NCI-H146 treated with DMSO at 0.1 percent for 48 hours (cell line): ENCODE data around the gene ADAP1.

Source experiments
- DNase-seq: peaks from one replicate; lab custom pipeline; 2025; ENCODE audit not compliant: unreplicated experiment; lab: John Stamatoyannopoulos, UW

The ADAP1 gene

DNA sequence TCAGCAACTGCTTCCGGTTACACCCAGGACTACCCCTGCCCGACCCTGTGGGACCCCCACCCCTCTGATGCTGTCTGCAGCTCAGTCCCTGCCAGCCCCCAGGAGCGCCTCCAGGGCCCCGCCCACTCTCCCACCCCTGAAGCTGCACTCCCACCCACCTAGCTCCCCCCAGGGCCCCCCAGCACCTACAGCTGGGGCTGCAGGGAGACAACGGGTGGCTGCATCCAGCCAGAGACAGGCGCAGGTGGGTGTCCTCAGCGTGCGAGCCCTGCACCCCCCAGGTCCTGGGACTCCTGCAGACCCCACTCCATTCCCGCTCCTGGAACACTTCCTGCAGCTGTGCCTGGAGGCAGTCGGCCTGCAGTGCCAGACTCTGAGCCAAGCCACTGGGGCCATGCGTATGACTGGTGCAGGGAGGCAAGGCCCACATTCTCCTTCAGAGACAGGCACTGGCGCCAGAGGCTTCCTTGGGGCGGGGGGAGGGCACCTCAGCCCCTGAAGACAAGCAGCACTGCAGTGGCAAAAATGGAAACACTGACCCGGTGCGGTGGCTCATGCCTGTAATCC is 34.6 kb upstream of the ADAP1 start:
- no peak for DNase-seq

DNA sequence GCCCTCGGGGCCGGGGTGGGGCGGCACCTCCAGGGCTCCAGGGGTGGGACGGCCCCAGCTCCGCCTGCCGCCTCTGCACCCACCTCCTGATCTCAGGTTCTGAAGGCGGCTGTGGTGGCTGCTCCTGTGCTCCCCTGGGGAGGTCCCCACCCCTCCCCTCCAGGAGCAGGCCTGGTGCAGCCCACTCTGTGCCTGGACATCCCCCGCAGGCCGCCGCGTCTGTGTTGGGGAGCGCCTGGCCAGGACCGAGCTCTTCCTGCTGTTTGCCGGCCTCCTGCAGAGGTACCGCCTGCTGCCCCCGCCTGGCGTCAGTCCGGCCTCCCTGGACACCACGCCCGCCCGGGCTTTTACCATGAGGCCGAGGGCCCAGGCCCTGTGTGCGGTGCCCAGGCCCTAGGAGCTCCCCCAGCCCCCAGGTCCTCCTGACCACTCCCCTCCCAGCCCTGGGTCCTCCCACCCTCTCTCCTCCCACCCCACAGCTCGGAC is 34.0 kb upstream of the ADAP1 start:
- DNase-seq = no peak

DNA sequence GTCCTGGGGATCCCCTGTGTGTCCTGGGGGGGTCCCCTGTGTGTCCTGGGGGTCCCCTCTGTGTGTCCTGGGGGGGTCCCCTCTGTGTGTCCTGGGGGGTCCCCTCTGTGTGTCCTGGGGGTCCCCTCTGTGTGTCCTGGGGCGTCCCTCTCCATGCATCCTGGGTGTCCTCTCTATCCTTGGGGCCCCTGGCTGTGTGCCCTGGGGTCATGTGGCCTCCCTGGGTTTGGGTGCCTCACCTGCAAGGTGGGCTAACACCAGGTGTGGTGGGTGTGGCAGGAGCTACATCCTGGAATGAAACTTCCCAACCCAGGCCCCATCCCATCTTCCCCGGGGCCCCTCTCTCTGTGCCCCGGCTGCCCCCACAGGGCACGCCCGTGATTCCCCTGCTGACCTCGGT is 33.4 kb upstream of the ADAP1 start:
- DNase-seq = no peak

DNA sequence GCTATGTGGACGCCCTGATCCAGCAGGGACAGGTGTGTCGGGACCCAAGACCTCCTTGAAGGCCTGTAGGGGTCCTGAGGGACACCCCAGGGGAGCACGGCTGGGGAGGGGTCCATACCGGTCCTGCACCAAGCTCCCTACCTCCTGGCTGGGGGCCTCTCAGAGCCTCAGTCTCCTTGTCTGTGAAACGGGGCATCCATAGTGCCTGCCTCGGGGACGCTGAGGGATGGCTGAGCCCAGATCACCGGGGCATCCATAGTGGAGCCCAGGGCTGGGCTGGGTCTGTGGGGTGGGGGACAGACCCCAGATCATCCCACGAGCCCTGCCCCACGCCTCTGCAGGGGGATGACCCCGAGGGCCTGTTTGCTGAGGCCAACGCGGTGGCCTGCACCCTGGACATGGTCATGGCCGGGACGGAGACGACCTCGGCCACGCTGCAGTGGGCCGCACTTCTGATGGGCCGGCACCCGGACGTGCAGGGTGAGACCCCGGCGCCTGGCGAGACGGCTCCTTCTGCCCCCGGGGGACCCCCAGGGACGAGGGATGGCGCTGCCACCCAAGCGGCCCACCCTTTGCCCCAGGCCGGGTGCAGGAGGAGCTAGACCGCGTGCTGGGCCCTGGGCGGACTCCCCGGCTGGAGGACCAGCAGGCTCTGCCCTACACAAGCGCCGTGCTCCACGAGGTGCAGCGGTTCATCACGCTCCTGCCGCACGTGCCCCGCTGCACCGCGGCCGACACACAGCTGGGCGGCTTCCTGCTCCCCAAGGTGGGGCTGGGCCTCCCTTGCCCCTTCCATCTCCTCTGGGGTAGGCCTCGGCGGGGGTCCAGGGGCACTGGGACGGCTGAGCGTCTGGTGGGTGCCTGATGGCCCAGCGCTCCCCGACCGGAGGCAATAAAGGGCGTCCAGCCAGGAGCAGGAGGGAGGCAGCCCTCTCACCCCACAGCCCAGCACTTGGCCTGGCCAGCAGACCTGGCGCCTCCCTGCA is 32.6 kb upstream of the ADAP1 start:
- DNase-seq = no peak

DNA sequence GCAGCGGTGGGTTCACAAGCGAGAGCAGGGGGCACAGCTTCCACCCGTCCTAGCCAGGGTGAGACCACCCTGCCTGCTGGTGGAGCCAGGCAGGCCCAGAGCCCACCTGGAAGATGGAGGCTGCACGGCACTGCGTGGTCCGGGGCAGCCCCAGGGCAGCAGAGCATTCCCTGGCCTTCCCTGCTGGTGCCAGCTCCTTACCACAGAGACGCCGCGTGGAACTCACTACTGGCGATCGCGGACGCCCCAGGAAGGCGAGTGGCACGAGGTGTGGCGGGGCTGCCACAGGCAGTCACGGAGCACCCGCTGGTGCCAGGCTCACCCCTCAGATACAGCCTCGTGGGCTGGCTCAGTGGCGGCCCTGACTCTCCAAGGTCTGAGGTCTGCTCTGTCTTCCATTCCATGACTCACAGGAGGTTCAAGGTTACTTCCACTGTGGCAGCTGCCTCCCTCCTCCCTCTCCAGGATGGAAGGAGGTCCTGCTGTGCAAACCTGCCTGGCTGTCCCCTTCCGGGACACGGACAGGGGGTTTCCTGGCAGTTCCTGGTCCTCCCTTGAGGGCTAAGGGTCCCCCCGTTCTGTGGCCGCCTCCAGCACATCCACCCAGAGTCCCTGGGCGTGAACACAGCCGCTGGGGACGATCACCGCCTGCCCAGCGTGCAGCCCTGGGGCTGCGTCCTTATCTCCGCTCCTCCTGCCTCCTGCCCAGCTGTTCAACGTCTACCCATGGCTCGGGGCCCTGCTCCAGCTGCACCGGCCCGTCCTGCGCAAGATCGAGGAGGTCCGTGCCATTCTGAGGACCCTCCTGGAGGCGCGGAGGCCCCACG is 31.6 kb upstream of the ADAP1 start:
- no peak for DNase-seq

DNA sequence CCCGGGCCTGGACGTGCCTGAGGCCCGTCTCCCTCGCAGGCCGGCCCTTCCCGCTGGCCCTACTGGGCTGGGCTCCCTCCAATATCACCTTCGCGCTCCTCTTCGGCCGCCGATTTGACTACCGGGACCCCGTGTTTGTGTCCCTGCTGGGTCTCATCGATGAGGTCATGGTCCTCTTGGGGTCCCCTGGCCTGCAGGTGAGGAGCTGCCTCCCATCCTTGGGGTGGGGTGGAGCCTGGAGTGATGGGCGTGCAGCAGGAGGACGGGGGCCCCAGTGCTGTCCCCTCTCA is 30.6 kb upstream of the ADAP1 start:
- DNase-seq = no peak

DNA sequence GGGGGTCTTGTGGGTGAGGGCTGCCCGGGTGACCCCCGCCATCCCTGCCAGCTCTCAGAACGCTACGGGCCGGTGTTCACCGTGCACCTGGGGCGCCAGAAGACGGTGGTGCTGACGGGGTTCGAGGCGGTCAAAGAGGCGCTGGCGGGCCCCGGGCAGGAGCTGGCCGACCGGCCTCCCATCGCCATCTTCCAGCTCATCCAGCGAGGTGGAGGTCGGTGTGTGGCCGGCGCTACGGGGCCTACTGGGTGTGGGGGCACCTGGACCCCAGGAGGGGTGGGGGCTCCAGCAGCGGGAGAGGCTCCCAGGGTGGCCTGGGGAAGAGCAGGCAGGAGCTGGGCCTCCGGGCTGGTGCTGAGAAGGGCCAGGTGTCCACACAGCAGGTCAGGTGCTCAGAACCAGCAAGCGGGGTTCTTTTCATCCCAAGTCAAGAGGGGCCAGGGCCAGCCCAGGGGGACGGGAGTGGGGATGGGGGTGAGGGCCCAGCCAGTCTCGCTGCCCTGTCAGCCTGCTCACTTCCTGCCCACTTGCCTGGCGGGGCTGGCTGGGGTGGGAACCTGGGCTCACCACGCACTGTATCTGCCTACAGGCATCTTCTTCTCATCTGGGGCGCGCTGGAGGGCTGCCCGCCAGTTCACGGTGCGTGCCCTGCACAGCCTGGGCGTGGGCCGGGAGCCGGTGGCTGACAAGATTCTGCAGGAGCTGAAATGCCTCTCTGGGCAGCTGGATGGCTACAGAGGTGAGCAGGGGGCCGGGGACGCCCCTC is 30.1 kb upstream of the ADAP1 start:
- no peak for DNase-seq

DNA sequence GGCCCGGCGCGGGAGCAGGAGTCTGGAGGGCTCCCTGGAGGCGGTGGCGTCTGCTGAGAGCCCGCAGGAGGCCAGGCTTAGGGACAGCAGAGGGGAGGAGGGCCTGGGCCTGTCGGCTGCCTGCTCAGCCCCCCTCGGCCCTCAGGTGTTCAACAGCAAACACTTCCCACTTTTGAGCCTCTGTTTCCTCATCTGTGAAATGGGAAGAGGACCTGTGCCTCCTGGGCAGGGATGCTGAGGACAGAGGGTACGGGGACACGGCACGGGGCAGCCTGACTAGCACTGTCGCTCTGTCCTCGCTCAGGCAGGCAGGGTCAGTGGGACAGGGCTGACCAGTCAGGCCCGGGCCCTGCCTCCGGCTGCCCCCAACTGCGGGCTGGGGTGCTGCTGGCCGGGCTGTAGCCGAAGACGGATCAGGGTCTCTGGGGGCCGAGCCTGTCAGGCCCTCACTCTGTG is 29.2 kb upstream of the ADAP1 start:
- no peak for DNase-seq

DNA sequence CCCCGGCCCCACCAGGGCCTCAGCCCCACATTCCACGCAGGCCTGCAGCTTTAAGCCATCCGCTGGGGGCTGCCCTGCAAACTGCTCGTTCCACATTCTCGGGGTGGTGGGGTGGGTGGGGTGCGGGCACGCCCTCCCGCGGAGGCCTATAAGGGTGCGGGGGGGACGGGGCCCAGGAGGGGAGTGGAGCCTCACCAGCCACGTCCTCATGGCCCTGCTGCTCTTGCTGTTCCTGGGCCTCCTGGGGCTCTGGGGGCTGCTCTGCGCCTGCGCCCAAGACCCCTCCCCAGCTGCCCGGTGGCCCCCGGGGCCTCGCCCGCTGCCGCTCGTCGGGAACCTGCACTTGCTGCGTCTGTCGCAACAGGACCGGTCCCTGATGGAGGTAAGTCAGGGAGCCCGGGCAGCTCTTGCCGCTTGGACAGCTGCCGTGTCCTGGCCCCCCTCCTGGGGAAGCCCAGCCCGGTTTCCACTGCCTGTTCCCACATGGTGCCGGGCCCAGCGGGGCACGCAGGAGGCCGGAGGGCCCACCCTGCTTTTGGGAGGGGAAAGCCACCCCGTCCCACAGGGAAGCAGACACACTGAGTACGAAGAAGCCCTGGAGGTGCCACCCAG is 28.6 kb upstream of the ADAP1 start, which contains the start of gene CYP2W1:
Gene CYP2W1 (plus strand): TSS at position 178 of the 612 bp plus-strand sequence. CDS start 31 bp downstream, at position 209.
- DNase-seq = no peak

DNA sequence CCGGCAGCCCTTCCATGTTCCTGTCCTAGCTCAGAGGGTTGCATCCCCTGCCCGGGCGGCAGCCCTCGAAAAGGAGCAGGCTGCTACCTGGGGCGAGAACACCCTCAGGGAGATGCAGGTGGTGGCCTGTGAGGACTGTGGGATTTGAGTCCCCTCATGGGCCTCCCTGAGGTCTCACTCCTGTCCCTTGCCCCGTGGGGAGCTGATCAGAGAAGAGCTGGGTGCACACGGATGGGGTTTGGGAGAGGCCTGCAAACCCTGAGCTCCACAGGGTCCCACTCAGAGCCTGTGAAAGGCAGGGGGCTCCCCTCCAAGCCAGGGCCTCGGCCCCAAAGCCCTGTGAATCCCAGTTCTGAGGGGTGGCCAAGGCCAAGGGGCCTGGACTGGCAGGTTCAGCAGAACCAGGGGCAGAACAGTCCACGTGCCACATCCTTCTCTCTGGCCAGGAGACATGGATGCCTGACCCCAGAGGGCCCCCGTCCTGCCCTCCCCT is 28.1 kb upstream of the ADAP1 start:
- no peak for DNase-seq

DNA sequence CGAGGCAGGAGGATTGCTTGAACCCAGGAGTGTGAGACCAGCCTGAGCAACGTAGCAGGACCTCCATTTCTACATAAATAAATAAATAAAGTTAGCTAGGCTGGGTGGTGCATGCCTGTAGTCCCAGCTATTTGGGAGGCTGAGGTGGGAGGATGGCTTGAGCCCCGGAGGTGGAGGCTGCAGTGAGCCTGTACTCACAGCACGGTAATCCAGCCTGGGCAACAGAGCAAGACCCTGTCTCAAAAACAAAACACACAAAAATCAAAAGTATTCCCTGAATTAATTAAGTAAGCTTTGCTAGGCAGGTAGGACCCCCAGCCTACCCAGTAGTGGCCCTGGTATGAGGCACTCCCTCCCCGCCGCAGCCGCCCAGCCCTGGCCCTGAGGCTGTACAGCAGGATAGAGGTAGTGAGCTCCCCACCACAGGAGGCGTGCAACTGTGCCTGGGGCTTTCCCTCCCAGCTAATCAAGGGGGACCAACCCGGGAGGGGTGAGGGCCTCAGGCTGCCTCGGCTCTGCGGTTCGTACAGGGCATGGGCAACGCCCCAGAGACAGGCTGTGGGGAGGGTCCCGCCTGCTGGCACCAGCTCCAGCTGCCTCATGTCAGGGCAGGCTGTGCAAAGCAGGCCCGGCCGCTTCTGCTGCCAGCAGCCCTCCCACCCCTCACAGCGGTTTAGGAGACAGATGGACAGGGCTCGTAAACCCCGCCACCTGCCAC is 27.5 kb upstream of the ADAP1 start:
- no peak for DNase-seq

DNA sequence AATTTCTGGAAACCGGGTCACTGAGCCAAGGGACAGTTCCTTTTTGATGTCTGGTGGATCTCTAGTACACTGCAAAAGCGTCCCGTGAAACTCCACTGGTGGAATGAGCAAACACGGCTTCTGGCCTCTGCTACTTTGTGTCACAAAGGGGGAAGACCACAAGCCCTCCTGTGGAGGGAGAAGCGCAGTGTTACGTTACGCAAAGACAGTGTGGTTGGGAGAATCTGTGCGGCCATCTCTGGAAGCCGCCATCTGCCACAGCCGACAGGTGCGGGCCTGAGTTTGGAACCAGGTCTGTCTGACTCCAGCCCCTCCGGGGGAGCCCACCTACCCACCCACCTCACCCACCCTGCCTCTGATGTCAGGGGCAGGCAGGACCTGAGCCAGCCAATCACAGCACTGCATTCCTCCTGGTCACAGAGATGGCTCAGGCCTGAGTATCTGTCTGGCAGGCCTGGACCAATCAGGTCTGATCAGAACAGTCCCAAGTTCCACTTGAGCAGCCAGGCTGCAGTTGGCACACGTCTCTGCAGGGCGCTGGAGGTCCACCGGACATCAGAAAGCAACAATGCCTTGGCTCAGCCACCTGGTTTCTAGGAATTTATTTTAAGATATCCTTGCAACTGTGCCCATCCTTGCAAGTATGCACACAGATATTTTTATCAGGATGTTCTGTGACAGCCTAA is 25.5 kb upstream of the ADAP1 start:
- no peak for DNase-seq

DNA sequence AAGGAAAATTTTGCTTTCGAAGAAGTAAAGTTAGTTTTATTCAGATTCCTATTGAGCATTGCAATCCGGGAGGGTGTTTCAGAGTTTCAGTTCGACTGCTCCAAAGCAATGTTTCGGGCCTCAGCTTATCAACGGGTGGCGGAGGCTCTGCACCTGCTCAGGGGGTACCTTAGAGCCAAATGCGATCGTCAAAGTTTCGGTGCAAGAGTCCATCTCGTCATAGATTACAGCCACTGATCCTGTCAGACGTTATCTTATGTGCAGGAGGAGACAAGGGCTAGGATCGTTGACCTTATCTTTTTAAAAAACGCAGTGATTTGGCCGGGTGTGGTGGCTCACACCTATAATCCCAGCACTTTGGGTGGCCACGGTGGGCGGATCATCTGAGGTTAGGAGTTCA is 24.7 kb upstream of the ADAP1 start:
- DNase-seq = no peak

DNA sequence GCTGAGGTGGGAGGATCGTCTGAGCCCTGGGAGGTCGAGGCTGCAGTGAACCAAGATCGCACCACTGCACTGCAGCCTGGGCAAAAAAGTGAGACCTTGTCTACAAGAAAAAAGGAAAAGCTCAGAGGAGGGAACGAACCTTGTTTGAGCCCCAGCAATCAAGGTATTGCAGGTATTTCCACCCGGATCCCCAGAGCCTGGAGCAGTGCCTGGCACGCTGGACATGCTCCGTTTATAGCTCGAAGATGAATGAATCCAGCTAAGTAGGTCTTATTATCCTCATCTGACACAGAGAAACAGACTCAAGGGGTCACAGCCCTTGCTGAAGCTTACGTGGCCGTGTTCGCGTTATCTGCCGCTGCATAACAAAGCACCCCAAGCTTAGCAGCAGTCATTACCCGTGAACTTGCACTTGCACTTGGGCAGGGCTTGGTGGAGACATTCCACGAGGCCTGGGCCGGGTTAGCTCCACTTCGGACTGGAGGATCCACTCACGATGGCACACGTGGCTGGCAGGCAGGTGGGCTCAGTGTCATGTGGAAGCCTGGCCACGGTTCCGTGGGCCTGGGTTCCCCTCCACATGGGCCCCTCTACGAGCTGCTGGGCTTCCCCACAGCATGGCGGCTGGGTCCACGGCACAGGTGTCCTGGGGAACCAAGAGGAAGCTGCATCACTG is 24.1 kb upstream of the ADAP1 start:
- DNase-seq = no peak

DNA sequence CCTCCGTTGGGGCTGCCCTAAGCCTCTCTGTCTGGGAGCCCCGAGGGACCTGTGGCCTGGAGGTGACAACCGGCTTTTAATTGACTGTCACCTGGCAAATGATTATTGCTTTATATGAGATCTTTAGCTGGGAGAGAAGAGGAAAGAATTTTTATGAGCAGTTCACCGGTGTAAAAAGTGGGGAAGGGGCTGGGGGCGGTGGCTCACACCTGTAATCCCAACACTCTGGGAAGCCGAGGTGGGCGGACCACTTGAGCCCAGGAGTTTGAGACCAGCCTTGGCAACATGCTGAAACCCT is 23.5 kb upstream of the ADAP1 start:
- DNase-seq = no peak

DNA sequence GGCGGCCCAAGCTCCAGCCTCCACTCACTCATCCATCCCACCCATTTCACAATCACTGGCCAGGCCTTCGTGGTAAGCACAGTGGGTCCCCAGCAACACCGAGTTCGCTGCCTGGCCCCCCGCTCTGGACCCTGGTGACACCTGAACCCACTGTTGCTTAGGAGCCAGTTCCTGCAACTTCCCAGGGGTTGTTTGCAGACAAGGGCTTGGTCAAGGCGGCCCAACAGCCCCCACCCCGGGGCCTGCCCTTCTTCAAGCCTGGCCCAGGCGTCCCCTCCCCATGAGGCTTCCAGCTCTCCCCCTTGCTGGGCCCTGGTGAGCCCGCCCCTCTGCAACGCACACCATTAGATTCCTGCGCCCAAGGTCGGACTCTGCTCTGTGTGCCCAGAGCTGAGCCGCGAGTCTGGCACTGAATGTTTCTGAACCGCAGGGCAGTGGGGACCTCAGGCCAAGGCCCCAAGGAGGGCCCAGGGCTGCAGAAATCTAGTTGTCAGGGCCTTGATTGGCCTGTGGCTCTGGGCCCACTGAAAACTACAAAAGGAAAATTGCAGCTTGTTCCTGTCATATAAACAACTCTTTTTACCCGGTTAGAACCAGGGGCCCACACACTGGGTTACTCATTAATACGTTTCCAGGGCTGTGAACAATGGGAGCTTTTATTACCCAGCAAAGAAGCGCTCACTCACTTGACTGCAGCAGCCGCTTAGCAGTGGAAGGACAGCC is 23.0 kb upstream of the ADAP1 start:
- no peak for DNase-seq

DNA sequence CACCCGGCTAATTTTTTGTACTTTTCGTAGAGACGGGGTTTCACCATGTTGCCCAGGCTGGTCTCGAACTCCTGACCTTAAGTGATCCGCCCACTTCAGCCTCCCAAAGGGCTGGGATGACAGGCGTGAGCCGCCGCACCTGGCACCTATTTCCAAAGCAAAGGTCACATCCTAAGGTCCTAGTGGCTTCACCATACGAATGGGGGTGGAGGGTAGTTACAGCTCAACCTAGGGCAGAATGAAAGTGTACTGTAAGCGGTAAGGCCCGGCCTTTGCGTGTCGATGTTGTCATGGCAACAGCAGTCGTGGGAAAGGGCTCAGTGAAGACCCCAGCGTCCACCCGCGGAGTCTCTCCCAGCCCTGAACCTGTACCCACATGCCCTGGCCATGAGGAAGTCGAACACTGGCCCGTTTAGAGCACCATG is 22.4 kb upstream of the ADAP1 start:
- DNase-seq = no peak
